SK-N-SH (cell line): ENCODE measurements around the gene PUSL1.

Experiments used
- GATA2 ChIP-seq: sonication (generic); formaldehyde crosslinking; IDR thresholded peaks from 2 replicates; pipeline ENCODE4 v1.5.0; 2020; ENCODE audit warnings: mild to moderate bottlenecking, missing genetic modification reagents
- MXI1 ChIP-seq: IDR thresholded peaks from 2 replicates; pipeline ENCODE4 v1.6.1; 2012; ENCODE audit warnings: mild to moderate bottlenecking, low read depth, low read length, improper control_type of control experiment
- NFIC ChIP-seq: IDR thresholded peaks from 2 replicates; pipeline ENCODE4 v1.4.0; 2012; ENCODE audit warnings: borderline replicate concordance
- YY1 ChIP-seq: IDR thresholded peaks from 2 replicates; pipeline ENCODE4 v1.4.0; 2012; ENCODE audit warnings: low read depth, mild to moderate bottlenecking
- TF ChIP-seq, protein P1 (sequence below): fragments of 150-350 bp; IDR thresholded peaks from 2 replicates; pipeline ENCODE4 v1.6.1; 2017; ENCODE audit warnings: antibody characterized with exemption, low read length, low read depth, borderline replicate concordance
- TF ChIP-seq, protein P2 (sequence below): IDR thresholded peaks from 2 replicates; pipeline ENCODE4 v1.6.1; 2012; ENCODE audit warnings: mild to moderate bottlenecking, low read depth, low read length, moderate library complexity
- TF ChIP-seq, protein P3 (sequence below): fragments of 200-600 bp; sonication (generic); IDR thresholded peaks from 2 replicates; pipeline ENCODE4 v1.6.1; 2017; ENCODE audit warnings: antibody characterized with exemption, mild to moderate bottlenecking, moderate library complexity

DNA sequence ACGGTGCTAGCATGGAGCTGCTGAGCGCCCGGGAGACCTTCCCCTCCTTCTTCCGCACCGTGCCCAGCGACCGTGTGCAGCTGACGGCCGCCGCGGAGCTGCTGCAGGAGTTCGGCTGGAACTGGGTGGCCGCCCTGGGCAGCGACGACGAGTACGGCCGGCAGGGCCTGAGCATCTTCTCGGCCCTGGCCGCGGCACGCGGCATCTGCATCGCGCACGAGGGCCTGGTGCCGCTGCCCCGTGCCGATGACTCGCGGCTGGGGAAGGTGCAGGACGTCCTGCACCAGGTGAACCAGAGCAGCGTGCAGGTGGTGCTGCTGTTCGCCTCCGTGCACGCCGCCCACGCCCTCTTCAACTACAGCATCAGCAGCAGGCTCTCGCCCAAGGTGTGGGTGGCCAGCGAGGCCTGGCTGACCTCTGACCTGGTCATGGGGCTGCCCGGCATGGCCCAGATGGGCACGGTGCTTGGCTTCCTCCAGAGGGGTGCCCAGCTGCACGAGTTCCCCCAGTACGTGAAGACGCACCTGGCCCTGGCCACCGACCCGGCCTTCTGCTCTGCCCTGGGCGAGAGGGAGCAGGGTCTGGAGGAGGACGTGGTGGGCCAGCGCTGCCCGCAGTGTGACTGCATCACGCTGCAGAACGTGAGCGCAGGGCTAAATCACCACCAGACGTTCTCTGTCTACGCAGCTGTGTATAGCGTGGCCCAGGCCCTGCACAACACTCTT lies 23.8 kb downstream of the PUSL1 start:
- TF ChIP-seq NFIC, result no peak
- TF ChIP-seq, protein P1, sequence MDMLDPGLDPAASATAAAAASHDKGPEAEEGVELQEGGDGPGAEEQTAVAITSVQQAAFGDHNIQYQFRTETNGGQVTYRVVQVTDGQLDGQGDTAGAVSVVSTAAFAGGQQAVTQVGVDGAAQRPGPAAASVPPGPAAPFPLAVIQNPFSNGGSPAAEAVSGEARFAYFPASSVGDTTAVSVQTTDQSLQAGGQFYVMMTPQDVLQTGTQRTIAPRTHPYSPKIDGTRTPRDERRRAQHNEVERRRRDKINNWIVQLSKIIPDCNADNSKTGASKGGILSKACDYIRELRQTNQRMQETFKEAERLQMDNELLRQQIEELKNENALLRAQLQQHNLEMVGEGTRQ, result no peak
- TF ChIP-seq, protein P2, sequence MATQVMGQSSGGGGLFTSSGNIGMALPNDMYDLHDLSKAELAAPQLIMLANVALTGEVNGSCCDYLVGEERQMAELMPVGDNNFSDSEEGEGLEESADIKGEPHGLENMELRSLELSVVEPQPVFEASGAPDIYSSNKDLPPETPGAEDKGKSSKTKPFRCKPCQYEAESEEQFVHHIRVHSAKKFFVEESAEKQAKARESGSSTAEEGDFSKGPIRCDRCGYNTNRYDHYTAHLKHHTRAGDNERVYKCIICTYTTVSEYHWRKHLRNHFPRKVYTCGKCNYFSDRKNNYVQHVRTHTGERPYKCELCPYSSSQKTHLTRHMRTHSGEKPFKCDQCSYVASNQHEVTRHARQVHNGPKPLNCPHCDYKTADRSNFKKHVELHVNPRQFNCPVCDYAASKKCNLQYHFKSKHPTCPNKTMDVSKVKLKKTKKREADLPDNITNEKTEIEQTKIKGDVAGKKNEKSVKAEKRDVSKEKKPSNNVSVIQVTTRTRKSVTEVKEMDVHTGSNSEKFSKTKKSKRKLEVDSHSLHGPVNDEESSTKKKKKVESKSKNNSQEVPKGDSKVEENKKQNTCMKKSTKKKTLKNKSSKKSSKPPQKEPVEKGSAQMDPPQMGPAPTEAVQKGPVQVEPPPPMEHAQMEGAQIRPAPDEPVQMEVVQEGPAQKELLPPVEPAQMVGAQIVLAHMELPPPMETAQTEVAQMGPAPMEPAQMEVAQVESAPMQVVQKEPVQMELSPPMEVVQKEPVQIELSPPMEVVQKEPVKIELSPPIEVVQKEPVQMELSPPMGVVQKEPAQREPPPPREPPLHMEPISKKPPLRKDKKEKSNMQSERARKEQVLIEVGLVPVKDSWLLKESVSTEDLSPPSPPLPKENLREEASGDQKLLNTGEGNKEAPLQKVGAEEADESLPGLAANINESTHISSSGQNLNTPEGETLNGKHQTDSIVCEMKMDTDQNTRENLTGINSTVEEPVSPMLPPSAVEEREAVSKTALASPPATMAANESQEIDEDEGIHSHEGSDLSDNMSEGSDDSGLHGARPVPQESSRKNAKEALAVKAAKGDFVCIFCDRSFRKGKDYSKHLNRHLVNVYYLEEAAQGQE, result no peak
- no peak for TF ChIP-seq YY1
- TF ChIP-seq GATA2 (CRISPR knock-in tag), result no peak
- TF ChIP-seq MXI1, result no peak
- TF ChIP-seq, protein P3, sequence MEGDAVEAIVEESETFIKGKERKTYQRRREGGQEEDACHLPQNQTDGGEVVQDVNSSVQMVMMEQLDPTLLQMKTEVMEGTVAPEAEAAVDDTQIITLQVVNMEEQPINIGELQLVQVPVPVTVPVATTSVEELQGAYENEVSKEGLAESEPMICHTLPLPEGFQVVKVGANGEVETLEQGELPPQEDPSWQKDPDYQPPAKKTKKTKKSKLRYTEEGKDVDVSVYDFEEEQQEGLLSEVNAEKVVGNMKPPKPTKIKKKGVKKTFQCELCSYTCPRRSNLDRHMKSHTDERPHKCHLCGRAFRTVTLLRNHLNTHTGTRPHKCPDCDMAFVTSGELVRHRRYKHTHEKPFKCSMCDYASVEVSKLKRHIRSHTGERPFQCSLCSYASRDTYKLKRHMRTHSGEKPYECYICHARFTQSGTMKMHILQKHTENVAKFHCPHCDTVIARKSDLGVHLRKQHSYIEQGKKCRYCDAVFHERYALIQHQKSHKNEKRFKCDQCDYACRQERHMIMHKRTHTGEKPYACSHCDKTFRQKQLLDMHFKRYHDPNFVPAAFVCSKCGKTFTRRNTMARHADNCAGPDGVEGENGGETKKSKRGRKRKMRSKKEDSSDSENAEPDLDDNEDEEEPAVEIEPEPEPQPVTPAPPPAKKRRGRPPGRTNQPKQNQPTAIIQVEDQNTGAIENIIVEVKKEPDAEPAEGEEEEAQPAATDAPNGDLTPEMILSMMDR, result no peak
